PC-3 (cell line): ENCODE measurements around the gene PCED1B. TPM values are rescaled to one million over a fixed set of nuclear protein-coding genes. Genes with fewer than 3 reads are reported as not detected.
A peak's percentile ranks its signal among the peaks of the same experiment; 100 is the strongest.

Source experiments
- ATAC-seq: fragments of 200-7000 bp; cut with Tn5 transposase; 2 replicates; pipeline ENCODE4 v1.9.1; 2020; ENCODE audit warnings: mild to moderate bottlenecking, moderate library complexity
- BruUV-seq: library from RNA; stranded (reverse); fragments of 400-500 nt; replicated peaks from 2 replicates; lab custom pipeline; 2021; lab: Mats Ljungman, UMichigan
- CTCF ChIA-PET: fragments of 300-600 bp; sonication (Branson Sonifier 250); formaldehyde crosslinking; loops from one replicate; lab custom pipeline; 2022; ENCODE audit warnings: antibody characterized with exemption; lab: Charles Lee
- POLR2A ChIA-PET: fragments of 300-600 bp; sonication (Branson Sonifier 250); formaldehyde crosslinking; loops from one replicate; lab custom pipeline; 2022; ENCODE audit warnings: antibody characterized with exemption; ENCODE audit not compliant: unreplicated experiment; lab: Charles Lee
- DNase-seq: peaks from one replicate; pipeline ENCODE4 v3.0.0-alpha.2; 2015
- H2AFZ ChIP-seq: fragments of 300-600 bp; sonication (generic); 2 replicates; pipeline ENCODE4 v1.6.0; 2016; ENCODE audit warnings: antibody characterized with exemption, low read length
- H3F3A ChIP-seq: fragments of 300-600 bp; sonication (generic); one replicate; pipeline ENCODE4 v1.6.0; 2017; ENCODE audit warnings: antibody characterized with exemption, low read length, control low read depth, mild to moderate bottlenecking; ENCODE audit not compliant: unreplicated experiment
- H3K27ac ChIP-seq: fragments of 300-600 bp; sonication (generic); 2 replicates; pipeline ENCODE4 v1.5.1; 2016; ENCODE audit warnings: mild to moderate bottlenecking, low read length
- H3K27me3 ChIP-seq: fragments of 300-600 bp; sonication (generic); 2 replicates; pipeline ENCODE4 v1.6.1; 2016; ENCODE audit warnings: low read length, mixed read lengths
- H3K36me3 ChIP-seq: fragments of 300-600 bp; sonication (generic); 2 replicates; pipeline ENCODE4 v1.6.1; 2016; ENCODE audit warnings: low read depth, mixed run types, low read length, mixed read lengths
- H3K4me1 ChIP-seq: fragments of 300-600 bp; sonication (generic); 2 replicates; pipeline ENCODE4 v1.5.1; 2016; ENCODE audit warnings: low read length; ENCODE audit not compliant: insufficient read depth
- H3K4me2 ChIP-seq: fragments of 300-600 bp; sonication (generic); 2 replicates; pipeline ENCODE4 v1.6.0; 2016; ENCODE audit warnings: low read length
- H3K4me3 ChIP-seq: fragments of 300-600 bp; sonication (generic); 2 replicates; pipeline ENCODE4 v1.5.1; 2016; ENCODE audit warnings: mild to moderate bottlenecking, low read length, mixed read lengths
- H3K79me2 ChIP-seq: fragments of 300-600 bp; sonication (generic); 2 replicates; pipeline ENCODE4 v1.6.1; 2017; ENCODE audit warnings: low read length, mixed read lengths
- H3K9ac ChIP-seq: fragments of 300-600 bp; sonication (generic); 2 replicates; pipeline ENCODE4 v1.6.0; 2016; ENCODE audit warnings: mild to moderate bottlenecking, low read length
- H3K9me2 ChIP-seq: fragments of 300-600 bp; sonication (generic); replicated peaks from 2 replicates; pipeline ENCODE4 v1.6.1; 2016; ENCODE audit warnings: mixed run types, low read length, mixed read lengths
- H3K9me3 ChIP-seq: fragments of 300-600 bp; sonication (generic); 2 replicates; pipeline ENCODE4 v1.6.1; 2016; ENCODE audit warnings: low read length, mixed read lengths
- H4K20me1 ChIP-seq: fragments of 300-600 bp; sonication (generic); 2 replicates; pipeline ENCODE4 v1.6.1; 2016; ENCODE audit warnings: low read length, mixed read lengths
- EZH2 ChIP-seq: fragments of 300-600 bp; sonication (generic); IDR thresholded peaks from one replicate; pipeline ENCODE4 v1.6.1; 2017; ENCODE audit warnings: antibody characterized with exemption, mild to moderate bottlenecking, low read length; ENCODE audit not compliant: unreplicated experiment
- EZH2phosphoT487 ChIP-seq: fragments of 300-600 bp; sonication (generic); IDR thresholded peaks from 2 replicates; pipeline ENCODE4 v1.6.1; 2018; ENCODE audit warnings: mild to moderate bottlenecking, antibody characterized with exemption, low read length, borderline replicate concordance
- intact Hi-C: fragments of 100-400 bp; cut with micrococcal nuclease; formaldehyde crosslinking; loops from 2 replicates; pipeline ENCODE4 v1.9.0; 2023
- total RNA-seq: library from RNA; depleted of rRNA; stranded (reverse); fragments of >200 nt; gene quantifications from 2 replicates; pipeline ENCODE4 v1.2.3, GENCODE V29; 2014
- TF ChIP-seq, protein P1 (sequence below): fragments of 300-600 bp; sonication (generic); conservative IDR thresholded peaks from 2 replicates; pipeline ENCODE4 v1.5.1; 2017; ENCODE audit warnings: antibody characterized with exemption, low read depth, mild to moderate bottlenecking, low read length

The PCED1B gene
- total RNA-seq, 1 experiment from 2014 or later = 1.0 TPM

GRCh38 chr12:47188576-47189441 lies 109.4 kb downstream of the PCED1B start:
- ChIA-PET POLR2A (no interaction called here), CTCF (no interaction called here)
- Histone ChIP-seq H3K9me3 (no peaks in the 10 kb centered on the region), H3K4me2 (no peak overlapping the region), H3F3A (no peaks in the 10 kb centered on the region), H2AFZ (no peak overlapping the region), H4K20me1 (no peaks in the 10 kb centered on the region), H3K4me3 (no peak overlapping the region), H3K79me2 (no peaks in the 10 kb centered on the region), H3K4me1 (peaks cover 31% of the 10 kb centered on the region), H3K36me3 (no peaks in the 10 kb centered on the region), H3K9ac (no peak overlapping the region), H3K27me3 (no peaks in the 10 kb centered on the region), H3K27ac (no peak overlapping the region), H3K9me2 (no peaks in the 10 kb centered on the region)
- no TSS peak for BruUV-seq
- peak; percentile 36 for DNase-seq
- intact Hi-C loops = no loop called here
- no peak for ATAC-seq
- TF ChIP-seq EZH2phosphoT487 = no peak

- no peak overlapping the region for H2AFZ ChIP-seq
- ChIA-PET POLR2A (interaction anchor here (0.5 kb wide), 1 partner anchor 34 kb away, joined by 4 read pairs; no protein-coding TSS in a partner anchor), CTCF (no interaction called here)
- H3K4me2 ChIP-seq = no peak overlapping the region
- no peak overlapping the region for H3K9ac ChIP-seq
- no peaks in the 10 kb centered on the region for H3K27me3 ChIP-seq
- BruUV-seq = no TSS peak
- peaks cover 24% of the 10 kb centered on the region for H3K4me1 ChIP-seq
- no peaks in the 10 kb centered on the region for H4K20me1 ChIP-seq
- intact Hi-C loops = no loop called here
- no peak for DNase-seq
- no peaks in the 10 kb centered on the region for H3K79me2 ChIP-seq
- ATAC-seq = no peak
- H3F3A ChIP-seq = no peaks in the 10 kb centered on the region
- no peaks in the 10 kb centered on the region for H3K9me2 ChIP-seq
- no peak overlapping the region for H3K4me3 ChIP-seq
- H3K36me3 ChIP-seq = no peaks in the 10 kb centered on the region
- H3K27ac ChIP-seq = no peak overlapping the region
- no peaks in the 10 kb centered on the region for H3K9me3 ChIP-seq
- TF ChIP-seq EZH2 (no peak), EZH2phosphoT487 (no peak)
- TF ChIP-seq, protein P1, sequence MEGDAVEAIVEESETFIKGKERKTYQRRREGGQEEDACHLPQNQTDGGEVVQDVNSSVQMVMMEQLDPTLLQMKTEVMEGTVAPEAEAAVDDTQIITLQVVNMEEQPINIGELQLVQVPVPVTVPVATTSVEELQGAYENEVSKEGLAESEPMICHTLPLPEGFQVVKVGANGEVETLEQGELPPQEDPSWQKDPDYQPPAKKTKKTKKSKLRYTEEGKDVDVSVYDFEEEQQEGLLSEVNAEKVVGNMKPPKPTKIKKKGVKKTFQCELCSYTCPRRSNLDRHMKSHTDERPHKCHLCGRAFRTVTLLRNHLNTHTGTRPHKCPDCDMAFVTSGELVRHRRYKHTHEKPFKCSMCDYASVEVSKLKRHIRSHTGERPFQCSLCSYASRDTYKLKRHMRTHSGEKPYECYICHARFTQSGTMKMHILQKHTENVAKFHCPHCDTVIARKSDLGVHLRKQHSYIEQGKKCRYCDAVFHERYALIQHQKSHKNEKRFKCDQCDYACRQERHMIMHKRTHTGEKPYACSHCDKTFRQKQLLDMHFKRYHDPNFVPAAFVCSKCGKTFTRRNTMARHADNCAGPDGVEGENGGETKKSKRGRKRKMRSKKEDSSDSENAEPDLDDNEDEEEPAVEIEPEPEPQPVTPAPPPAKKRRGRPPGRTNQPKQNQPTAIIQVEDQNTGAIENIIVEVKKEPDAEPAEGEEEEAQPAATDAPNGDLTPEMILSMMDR = no peak
Measured at GRCh38 chr12:47189728-47190127, 110.3 kb downstream of the PCED1B start.

DNA sequence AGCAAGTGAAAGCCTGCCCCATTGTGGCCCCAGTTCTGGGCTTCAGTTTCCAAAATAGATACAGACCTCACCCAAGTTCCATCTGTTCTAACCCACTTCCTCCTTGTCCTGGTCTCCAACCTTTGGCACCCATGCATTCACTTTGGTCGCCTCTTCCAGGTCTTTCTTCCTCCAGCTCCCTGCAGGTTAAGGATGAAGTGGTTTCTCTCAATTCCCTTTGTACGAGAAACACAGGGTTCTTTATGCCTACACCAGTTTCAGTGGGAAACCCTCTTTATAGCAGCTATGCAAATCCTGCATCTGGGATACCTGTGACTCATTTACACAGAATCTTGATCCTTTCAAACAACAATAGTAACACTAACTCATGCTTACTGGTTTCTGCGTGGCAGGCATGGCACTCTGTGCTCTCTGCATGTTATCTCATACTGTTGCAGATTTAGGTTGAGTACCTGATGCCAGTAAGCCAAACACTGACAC lies 110.9 kb downstream of the PCED1B start:
- Histone ChIP-seq H3K27me3 (no peaks in the 10 kb centered on the region), H3K9me3 (no peaks in the 10 kb centered on the region), H3F3A (no peaks in the 10 kb centered on the region), H3K79me2 (no peaks in the 10 kb centered on the region), H2AFZ (no peak overlapping the region), H3K9ac (no peak overlapping the region), H3K4me1 (peaks cover 18% of the 10 kb centered on the region), H3K4me2 (no peak overlapping the region), H3K36me3 (no peaks in the 10 kb centered on the region), H3K4me3 (no peak overlapping the region), H3K27ac (no peak overlapping the region), H4K20me1 (no peaks in the 10 kb centered on the region), H3K9me2 (no peaks in the 10 kb centered on the region)
- ChIA-PET POLR2A (interaction anchor here (0.5 kb wide), 1 partner anchor 35 kb away, joined by 4 read pairs; no protein-coding TSS in a partner anchor), CTCF (no interaction called here)
- TF ChIP-seq EZH2 (no peak), EZH2phosphoT487 (no peak)
- TF ChIP-seq, protein P1 = no peak
- intact Hi-C loops = no loop called here
- ATAC-seq (0 out of 2 replicates have a peak, but pooled peaks have one; percentile 33), DNase-seq (peak; percentile 56)
- BruUV-seq = no TSS peak
